Measurements from ENCODE around the gene CADPS2. TPM values are rescaled to one million over a fixed set of nuclear protein-coding genes. Genes with fewer than 3 reads are reported as not detected.
"Not testable (repeated sequence)": the region's sequence is repeated elsewhere in the genome, so short reads cannot be mapped to it uniquely, and the experiment has no call there.

CADPS2 gene
- total RNA-seq, 1 donor = 27.2 TPM

DNA sequence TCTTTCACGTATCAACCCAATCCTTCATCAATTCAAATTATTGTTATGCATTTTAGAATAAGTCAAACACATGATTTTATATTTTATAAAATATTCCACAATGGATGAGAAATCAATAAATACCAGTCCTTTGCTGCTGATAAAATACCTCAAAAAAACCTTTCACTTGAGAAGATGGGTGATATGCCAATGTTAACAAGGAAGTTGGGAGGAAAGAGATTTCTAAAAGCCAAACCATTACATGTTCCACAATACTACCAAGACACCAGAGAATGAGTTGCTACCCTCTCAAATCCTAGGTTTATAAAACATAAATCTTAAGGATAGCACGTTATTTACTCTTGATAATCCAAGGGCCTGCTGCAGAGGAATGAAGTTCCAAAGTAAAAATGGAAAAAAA lies 201.8 kb downstream of the CADPS2 start:
- no peak overlapping the region for H3K4me3 ChIP-seq (ENCODE audit: low read depth, low read length)
- no peak for DNase-seq (ENCODE audit: low read depth)
- TF ChIP-seq CTCF (IDR thresholded peaks at IDR 0.05; ENCODE audit: insufficient read depth, low read depth, low read length) = no peak

DNA sequence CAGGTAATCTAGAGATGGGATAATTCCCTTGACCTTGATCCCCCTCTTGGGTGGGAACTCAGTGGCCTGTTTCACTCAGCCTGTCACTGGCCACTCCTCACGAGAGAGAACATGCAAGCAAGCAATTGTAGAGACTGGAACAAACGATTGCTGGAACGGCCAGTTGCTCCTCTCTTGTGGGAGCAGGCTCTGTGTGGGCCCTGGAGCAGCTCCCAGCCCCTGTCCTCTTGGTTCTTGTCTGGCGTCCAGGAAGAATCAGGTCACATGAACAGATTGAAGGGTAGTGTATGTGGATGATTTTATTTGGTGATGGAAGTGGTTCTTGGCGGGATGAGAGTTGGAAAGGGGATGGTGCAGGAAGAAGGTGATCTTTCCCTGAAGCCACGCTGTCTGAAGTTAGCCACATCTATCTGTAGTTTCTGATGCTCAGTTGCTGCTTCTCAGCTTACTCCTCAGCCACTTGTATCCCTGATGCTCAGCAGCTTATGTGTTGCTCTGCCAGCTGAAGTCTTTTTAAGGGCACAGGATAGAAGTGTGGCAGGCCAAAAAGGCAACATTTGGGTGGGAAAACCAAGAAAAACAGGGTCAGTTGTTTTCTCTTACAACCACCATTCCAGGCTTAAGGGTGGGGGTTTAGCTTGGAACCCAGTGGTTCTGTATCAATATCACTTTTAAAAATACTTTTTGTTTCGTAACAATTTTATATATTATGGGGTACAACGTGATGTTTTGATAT lies 203.3 kb downstream of the CADPS2 start:
- TF ChIP-seq CTCF (IDR thresholded peaks at IDR 0.05; ENCODE audit: insufficient read depth, low read depth, low read length) = no peak

GRCh38 chr7:122681186-122681585 lies 205.1 kb downstream of the CADPS2 start:
- not testable (repeated sequence) for H3K4me3 ChIP-seq (ENCODE audit: low read depth, low read length); DNase-seq (ENCODE audit: low read depth)

More for the DNA sequence above, 203.3 kb downstream of the CADPS2 start:
- H3K4me3 ChIP-seq (ENCODE audit: low read depth, low read length) = no peak overlapping the region
- DNase-seq (ENCODE audit: low read depth) = no peak

- TF ChIP-seq CTCF (IDR thresholded peaks at IDR 0.05; ENCODE audit: insufficient read depth, low read depth, low read length) = no peak
- DNase-seq (ENCODE audit: low read depth) = no peak
- no peak overlapping the region for H3K4me3 ChIP-seq (ENCODE audit: low read depth, low read length)
These were observed 206.4 kb downstream of the CADPS2 start for GRCh38 chr7:122679813-122680212.

DNA sequence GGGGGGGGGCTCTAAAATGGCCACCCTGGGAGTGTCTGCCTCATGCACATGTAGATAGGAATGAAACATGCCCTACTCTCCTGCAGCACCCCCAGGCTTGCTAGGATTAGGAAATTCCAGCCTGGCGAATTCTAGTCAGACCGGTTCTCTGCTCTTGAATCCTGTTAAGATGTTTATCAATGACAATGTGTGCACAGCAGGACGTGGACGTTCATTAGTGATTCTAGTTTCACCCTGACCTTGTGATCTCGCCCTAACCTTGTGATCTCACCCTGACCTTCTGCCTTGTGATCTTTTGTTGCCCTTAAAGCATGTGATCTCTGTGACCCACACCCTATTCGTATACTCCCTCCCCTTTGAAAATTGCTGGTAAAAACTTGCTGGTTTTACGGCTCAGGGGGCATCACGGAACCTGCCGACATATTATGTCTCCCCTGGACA lies 207.0 kb downstream of the CADPS2 start:
- not testable (repeated sequence) for DNase-seq (ENCODE audit: low read depth); H3K4me3 ChIP-seq (ENCODE audit: low read depth, low read length)

DNA sequence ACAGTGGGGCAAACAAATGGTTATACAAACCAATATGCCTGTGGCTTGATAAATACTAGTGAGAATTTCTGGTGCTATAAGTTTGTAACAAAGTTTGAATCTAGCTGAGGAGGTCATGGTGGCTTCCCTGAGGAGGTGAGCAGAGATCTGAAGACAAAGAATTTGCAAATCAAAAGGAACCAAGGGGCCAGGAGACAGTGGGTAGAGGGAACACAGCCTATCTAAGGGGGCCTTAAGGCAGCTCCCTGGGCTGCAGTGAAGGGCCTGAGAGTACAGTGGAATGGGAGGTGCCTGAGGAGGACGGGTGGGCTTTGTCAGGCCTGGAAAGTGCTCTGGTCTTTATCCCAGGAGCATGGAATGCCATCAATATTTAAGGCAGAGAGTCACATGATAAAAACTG lies 209.1 kb downstream of the CADPS2 start:
- H3K4me3 ChIP-seq (ENCODE audit: low read depth, low read length) = no peak overlapping the region
- no peak for TF ChIP-seq CTCF (IDR thresholded peaks at IDR 0.05; ENCODE audit: insufficient read depth, low read depth, low read length)
- no peak for DNase-seq (ENCODE audit: low read depth)

DNA sequence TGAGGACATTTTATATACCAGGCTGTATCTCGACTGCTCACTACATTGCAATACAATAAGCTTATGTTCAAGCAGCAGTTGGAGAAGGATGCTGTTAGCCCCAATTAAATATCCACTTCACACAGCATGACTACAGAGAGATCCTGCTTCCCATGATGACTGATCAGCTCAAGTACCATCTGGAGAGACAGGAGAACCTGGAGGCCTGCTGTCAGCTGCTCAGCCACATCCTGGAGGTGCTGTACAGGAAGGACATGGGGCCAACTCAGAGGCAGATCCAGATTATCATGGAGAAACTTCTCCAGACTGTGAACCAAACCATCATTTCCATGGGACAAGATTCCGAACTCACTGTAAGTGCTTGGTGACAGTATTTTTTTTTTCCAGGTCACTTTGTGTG lies 209.8 kb downstream of the CADPS2 start:
- TF ChIP-seq CTCF (IDR thresholded peaks at IDR 0.05; ENCODE audit: insufficient read depth, low read depth, low read length) = no peak
- no peak for DNase-seq (ENCODE audit: low read depth)

DNA sequence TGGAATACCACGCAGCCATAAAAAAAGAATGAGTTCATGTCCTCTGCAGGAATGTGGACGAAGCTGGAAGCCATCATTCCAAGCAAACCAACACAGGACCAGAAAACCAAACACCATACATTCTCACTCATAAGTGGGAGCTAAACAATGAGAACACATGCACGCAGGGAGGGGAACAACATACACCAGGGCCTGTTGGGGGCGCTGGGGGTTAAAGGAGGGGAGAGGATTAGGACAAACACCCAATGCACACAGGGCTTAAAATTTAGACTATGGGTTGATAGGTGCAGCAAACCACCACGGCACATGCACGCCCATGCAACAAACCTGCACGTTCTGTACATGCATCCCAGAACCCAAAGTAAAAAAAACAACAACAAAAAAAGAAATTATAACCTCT lies 210.6 kb downstream of the CADPS2 start:
- no peak overlapping the region for H3K4me3 ChIP-seq (ENCODE audit: low read depth, low read length)
- TF ChIP-seq CTCF (IDR thresholded peaks at IDR 0.05; ENCODE audit: insufficient read depth, low read depth, low read length) = no peak
- DNase-seq (ENCODE audit: low read depth) = no peak

More for the DNA sequence above, 209.8 kb downstream of the CADPS2 start:
- H3K4me3 ChIP-seq (ENCODE audit: low read depth, low read length) = no peak overlapping the region
